Measurements from ENCODE around the gene CNTNAP2. TPM values are rescaled to one million over a fixed set of nuclear protein-coding genes. Genes with fewer than 3 reads are reported as not detected.

The CNTNAP2 gene
- total and polyA plus RNA-seq, 4 donors = 0.14 to 2.3 (median 1.1) TPM

DNA sequence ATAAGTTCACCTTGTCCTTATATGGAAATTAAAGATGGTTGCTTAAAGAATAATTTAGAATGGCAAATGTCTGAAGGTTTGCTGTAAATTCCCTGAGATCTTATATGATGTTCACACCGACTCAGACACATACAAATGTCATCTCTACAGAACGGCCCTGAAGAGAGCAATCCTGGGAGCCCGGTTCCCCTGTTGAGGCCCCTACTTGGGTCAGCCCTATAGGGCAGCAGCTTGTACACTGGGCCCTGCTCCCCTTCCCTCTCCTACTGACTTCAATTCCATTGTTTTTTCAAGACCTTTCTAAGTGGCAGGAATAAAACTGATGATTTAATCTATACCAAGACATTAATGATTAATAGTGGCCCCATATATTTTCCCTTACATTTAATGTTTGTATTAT, 1660.7 kb downstream of the CNTNAP2 start:
- no peaks in the 10 kb centered on the region for H3K27me3 ChIP-seq (ENCODE audit: control insufficient read depth in 4 of 4, insufficient read depth in 4 of 4, low read length in 3 of 4)
- no peak overlapping the region for H3K9ac ChIP-seq (ENCODE audit: low read depth in 1 of 2, low read length in 2 of 2)
- no peak overlapping the region for H3K27ac ChIP-seq (ENCODE audit: low read depth in 1 of 2, low read length in 2 of 2)
- H3K4me1 ChIP-seq (ENCODE audit: control insufficient read depth in 4 of 4, insufficient read depth in 4 of 4, low read length in 3 of 4) = no peaks in the 10 kb centered on the region
- WGBS = 70% methylated on average over 3 of the region's 3 CpGs
- H3K36me3 ChIP-seq (ENCODE audit: control insufficient read depth in 4 of 4, insufficient read depth in 3 of 4, low read depth in 1 of 4, low read length in 3 of 4) = no peaks in the 10 kb centered on the region
- no peak for DNase-seq (ENCODE audit: low spot score)
- no peaks in the 10 kb centered on the region for H3K9me3 ChIP-seq (ENCODE audit: control insufficient read depth in 4 of 4, low read length in 3 of 4)
- TF ChIP-seq RAD21 (IDR thresholded peaks at IDR 0.05) = no peak
- TF ChIP-seq GABPA (IDR thresholded peaks at IDR 0.05 in 1 of 2, conservative IDR thresholded peaks at IDR 0.05 in 1 of 2) = no peak
- TF ChIP-seq FOXA2 (IDR thresholded peaks at IDR 0.05) = no peak
- no peak for TF ChIP-seq YY1 (IDR thresholded peaks at IDR 0.05)
- TF ChIP-seq EGR1 (IDR thresholded peaks at IDR 0.05; ENCODE audit: low read depth in 2 of 2) = no peak
- no peak for TF ChIP-seq HNF4G (IDR thresholded peaks at IDR 0.05)
- TF ChIP-seq TAF1 (conservative IDR thresholded peaks at IDR 0.05) = no peak
- no peak for TF ChIP-seq MAX (IDR thresholded peaks at IDR 0.05)
- no peak for TF ChIP-seq REST (IDR thresholded peaks at IDR 0.05)
- no peak for TF ChIP-seq SP1 (IDR thresholded peaks at IDR 0.05)
- TF ChIP-seq, protein P1, sequence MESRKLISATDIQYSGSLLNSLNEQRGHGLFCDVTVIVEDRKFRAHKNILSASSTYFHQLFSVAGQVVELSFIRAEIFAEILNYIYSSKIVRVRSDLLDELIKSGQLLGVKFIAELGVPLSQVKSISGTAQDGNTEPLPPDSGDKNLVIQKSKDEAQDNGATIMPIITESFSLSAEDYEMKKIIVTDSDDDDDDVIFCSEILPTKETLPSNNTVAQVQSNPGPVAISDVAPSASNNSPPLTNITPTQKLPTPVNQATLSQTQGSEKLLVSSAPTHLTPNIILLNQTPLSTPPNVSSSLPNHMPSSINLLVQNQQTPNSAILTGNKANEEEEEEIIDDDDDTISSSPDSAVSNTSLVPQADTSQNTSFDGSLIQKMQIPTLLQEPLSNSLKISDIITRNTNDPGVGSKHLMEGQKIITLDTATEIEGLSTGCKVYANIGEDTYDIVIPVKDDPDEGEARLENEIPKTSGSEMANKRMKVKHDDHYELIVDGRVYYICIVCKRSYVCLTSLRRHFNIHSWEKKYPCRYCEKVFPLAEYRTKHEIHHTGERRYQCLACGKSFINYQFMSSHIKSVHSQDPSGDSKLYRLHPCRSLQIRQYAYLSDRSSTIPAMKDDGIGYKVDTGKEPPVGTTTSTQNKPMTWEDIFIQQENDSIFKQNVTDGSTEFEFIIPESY (IDR thresholded peaks at IDR 0.05) = no peak
- TF ChIP-seq HNF4A (conservative IDR thresholded peaks at IDR 0.05) = no peak
- TF ChIP-seq FOXA1 (IDR thresholded peaks at IDR 0.05) = no peak
- no peak for TF ChIP-seq RXRA (IDR thresholded peaks at IDR 0.05)
- no peak for TF ChIP-seq NR2F2 (IDR thresholded peaks at IDR 0.05)
- no peak for TF ChIP-seq JUND (IDR thresholded peaks at IDR 0.05)
- TF ChIP-seq, protein P2, sequence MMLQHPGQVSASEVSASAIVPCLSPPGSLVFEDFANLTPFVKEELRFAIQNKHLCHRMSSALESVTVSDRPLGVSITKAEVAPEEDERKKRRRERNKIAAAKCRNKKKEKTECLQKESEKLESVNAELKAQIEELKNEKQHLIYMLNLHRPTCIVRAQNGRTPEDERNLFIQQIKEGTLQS (IDR thresholded peaks at IDR 0.05) = no peak
- TF ChIP-seq CTCF (IDR thresholded peaks at IDR 0.05; ENCODE audit: low read depth, low read length, missing input control) = no peak
- H3K4me3 ChIP-seq (ENCODE audit: low read depth in 1 of 3, low read length in 3 of 3) = no peak overlapping the region
